HG03460 (cell line): ENCODE data around the gene CD28.
"Not testable (repeated sequence)": the region's sequence is repeated elsewhere in the genome, so short reads cannot be mapped to it uniquely, and the experiment has no call there.

Experiments used
- ATAC-seq: cut with Tn5 transposase; IDR thresholded peaks from one replicate; pipeline ENCODE4 v1.9.1; 2021; ENCODE audit not compliant: unreplicated experiment

CD28 gene

DNA sequence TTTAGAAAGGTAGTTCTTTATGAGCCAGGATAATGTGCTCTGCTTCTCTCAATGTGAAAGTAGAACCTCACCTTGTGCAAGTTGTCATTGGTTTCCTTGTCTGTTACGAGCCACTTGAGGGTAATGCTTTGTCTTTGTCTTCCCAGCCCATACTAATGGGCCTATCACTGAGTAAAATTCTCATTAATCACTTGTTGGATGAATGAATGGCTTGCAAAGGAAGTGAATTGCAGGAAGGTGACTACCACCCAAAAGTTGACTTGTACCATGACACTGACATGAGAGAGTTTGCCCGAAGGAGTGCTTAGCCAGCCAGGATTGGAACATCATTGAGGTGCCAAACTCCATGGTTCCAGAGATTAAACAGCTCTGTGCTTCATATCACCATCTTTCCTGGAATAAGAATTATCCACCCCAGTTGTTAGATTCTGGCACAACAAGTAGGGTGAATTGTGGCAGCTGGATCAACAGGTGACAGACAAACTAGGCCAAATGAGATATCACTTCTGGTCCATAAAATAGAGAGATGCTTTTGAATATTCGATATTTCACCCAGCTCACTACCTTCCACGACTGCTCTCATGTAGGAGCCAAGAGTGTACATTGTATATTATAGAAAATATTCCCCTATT lies 20.5 kb upstream of the CD28 start:
- ATAC-seq = no peak

DNA sequence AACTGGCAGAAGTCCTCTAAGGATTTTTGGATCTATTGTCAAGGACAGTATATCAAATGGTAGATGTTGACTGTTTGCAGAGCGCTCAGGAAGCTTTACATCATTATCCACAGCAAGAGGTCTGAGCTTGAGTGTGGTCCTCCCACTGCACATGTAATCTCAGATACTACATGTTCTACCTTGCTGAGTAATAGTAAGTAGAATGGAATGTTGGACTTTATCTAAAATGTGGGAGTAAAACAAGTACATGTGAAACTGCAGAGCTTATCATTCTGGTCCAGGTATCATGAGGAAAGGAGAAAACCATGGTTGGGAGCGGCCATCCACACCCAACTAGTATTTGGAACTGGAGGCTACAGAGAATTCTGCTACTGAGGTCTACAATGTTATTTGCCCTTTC lies 19.3 kb upstream of the CD28 start:
- ATAC-seq = no peak

DNA sequence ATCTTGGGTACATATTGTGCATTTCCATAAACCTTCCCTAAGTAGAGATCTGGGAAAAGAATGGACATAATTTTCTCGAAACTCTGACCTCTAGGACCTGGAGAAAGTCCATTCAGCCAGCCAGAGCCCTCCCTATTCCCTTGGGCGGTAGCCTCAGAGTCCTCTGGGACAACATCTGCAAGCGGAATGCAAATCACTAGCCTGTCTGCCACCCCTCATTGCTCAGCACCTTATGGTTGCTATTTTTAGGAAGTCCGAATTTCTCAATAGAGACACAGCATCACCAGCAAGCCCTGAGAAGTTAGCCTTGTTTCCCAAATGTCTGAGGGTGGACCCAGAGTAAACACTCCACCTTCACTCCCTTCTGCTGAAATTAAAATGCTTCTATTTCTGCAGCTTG lies 17.6 kb upstream of the CD28 start:
- peak; percentile 68 for ATAC-seq

DNA sequence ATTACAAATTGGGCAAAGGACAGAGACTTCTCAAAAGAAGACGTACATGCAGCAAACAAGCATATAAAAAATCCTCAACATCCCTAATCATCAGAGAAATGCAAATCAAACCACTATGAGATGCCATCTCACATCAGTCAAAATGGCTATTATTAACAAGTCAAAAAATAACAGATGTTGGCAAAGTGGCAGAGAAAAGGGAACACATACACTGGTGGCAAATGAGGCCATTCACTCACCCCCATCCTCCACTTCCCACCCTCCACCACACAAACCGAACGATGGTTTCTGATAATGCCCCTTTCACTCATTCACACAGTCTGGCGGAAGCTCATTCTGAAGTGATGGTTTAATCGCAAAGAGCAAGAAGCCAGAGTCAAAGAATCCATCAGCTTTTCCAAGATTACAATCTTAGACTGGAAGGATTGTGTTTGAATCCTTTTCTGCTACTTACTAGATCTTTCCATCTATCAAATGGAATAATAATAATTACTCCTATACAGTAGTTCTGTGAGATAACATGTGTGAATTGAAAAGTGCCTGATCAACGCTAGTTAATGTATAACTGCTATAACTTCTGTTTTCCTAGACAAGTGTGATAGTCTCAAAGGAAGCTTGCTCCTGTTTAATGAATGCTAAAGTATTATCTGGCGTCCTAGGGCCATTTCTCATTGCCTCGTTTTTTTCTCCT lies 16.9 kb upstream of the CD28 start:
- ATAC-seq = peak; percentile 58

DNA sequence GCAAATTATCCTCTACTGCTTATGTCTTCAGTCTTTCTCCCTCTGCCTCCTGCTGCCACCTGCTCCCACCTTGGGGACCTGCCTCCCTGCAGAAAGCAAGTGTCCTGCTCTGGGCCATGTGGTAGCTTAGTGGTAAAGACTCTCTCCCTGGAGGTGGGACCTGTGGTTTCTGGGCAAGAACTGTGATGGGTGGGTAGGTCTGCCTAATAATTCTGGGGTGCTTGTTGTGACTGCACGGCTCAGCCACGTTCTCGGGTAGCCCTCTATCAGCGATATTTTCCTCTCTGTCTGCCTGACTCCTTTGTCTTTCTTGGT lies 16.4 kb upstream of the CD28 start:
- ATAC-seq = no peak

DNA sequence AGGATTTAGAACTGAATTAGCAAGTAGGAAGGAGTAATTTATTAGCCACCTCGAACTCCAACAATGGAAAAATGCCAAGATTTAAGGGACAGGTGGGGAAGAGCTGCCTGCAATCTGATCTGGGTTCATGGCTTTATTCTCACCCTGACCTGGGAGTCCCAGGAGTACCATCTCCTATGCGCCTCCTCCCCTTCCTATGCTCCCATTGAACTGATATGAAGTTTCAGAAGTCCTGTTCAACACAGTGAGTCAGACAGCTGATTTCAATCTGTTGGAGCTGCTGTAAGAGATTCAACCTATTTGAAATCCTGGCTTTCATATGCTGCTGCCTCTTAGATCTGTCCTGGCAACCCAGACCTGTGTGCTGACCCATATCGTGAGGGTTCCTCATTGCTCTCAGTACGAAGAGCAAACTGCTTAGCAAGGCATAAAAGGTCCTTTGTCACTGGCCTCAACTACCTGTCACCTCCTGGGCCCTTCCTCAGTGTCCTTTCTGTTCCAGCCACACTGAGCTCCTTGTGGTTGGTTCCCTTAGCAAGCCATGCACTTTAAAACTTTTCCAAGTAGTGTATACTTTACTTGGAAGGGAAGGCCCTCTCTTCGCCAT lies 15.9 kb upstream of the CD28 start:
- no peak for ATAC-seq

DNA sequence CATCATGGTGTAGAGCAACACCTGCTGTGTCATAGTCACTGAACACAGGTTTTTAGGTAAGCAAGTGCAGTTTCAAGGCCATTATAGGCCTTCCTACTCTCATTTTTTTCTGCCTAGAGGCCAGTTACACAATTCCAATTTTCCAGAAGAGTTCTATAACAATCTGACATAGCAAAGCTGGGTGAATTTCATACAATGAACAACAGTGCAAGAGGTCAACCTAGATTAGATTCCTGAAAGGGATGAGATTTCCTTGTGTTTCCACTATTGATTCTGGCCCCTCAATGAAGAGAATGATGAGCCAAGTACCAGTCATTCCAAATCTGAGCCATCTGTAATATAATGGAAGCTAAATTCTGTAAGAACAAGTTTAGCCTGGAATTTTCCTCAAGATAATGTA lies 15.3 kb upstream of the CD28 start:
- no peak for ATAC-seq

DNA sequence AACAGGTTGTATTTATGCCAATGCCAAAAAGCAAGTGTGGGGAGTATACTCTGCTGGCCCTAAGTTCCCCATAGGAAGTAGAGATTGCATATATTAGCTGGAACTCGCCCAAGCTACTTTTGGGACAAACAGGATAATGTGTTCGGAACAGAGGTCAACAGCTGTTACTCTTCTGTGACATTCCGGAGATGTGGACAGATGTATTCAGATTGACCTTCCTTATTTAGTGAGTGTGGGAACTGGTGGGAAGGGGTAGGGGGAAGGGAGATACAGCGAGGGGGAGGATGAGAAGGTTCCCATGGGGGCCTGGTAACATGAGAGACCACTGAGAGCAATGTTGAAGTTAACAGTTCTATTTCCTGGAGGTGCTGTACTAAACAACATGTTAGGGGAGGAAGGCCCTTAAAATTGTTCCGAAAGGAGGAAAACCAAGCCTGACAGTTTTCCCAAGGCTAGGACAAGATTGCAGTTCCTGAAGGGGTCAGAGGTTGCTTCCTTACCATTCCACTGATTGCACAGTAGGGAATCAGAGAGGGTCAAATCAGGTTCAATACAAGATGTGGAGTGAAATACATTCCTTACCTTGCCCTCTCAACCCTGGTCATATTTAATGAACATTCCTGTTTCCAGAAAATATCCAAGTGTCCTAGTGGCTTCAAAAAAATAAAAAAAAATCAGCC lies 14.3 kb upstream of the CD28 start:
- ATAC-seq = no peak

DNA sequence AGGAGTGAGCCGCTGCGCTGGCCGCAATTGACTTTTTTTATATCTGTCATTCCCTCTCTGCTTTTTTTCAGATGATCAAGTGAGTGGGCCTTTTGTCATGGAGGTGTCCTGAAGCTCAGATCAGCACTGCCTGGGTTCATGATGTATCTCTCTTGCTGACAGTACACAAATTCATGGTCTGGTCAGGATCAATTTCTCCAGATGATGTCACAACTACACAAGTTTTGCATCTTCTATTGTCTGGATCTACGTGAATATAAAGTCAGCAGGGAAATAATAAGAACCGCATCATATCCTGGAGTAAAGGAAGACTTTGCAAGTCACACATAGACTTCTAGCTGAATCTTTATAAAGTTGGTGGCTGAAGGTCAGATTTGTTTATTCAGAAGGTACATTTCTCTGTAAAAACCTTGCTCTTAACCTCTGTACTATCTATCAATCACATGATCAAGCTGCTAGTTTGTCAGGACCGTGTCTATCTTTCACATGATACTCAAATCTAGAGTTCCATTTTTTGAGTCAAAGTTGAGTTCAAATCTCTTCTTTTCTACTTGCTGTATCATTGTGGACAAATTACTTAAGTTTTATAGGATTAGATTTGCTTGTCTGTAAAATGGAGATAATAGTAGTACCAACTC lies 13.1 kb upstream of the CD28 start:
- ATAC-seq = no peak

DNA sequence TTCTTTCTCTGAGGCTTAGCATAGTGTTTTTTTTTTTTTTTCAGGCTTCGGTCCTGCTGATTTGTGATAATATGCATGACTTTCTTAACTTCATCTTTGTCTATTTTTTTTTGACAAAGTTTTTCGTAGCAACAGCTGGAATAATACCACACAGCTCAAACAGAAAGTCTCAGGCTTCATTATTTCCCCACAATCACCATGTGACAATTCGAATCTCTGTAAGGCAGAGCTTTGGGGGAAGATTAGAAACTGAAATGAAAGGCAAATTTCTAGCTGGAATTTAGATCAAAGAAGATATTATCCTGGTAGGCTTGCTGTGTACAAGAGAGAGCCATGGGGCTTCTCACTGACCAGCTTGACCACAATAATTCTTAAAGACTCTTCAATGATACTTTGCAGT lies 12.2 kb upstream of the CD28 start:
- ATAC-seq = no peak

DNA sequence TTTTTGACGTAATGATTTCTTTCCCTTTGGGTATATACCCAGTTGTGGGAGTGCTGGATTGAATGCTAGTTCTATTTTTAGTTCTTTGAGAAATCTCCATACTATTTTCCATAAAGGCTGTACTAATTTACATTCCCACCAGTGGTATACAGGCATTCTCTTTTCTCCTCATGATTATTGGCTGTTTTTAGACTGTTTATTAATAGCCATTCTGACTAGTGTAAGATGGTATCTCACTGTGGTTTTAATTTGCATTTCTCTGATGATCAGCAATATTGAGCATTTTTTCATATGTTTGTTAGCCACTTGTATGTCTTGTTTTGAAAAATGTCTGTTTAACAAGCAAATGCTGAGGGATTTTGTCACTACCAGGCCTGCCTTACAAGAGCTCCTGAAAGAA lies 9.2 kb upstream of the CD28 start:
- ATAC-seq = no peak

DNA sequence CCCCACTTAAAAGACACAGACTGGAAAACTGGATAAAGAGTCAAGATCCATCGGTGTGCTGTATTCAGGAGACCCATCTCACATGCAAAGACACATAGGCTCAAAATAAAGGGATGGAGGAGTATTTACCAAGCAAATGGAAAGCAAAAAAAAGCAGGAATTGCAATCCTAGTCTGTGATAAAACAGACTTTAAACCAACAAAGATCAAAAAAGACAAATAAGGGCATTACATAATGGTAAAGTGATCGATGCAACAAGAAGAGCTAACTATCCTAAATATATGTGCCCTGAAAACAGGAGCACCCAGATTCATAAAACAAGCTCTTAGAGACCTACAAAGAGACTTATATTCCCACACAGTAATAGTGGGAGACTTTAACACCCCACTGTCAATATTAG lies 8.7 kb upstream of the CD28 start:
- ATAC-seq = not testable (repeated sequence)

DNA sequence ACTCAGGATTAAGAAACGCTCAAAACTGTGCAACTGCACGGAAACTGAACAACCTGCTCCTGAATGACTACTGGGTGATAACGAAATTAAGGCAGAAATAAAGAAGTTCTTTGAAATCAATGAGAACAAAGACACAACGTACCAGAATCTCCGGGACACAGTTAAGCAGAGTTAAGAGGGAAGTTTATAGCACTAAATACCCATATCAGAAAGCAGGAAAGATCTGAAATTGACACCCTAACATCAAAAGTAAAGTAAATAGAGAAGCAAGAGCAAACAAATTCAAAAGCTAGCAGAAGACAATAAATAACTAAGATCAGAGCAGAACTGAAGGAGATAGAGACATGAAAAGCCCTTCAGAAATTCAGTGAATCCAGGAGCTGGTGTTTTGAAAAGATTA lies 8.0 kb upstream of the CD28 start:
- not testable (repeated sequence) for ATAC-seq

DNA sequence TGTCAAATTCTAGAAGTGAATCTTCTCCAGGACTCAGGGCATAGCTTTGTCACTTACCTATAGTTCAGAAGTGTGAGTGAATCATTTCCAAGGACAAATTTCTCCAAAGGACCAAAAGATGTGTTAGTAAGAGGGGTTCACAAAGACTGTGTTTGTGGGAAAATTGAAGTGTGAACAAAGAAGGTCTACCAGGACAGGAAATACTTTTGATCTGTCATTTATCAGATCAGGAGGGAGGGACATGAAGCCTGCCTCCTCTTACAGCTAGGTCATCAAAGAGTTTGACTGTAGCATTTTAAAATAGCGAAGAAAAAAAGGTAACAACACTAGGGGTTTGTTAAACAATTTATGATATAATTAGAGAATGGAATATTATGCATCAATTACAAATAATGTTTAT lies 2.0 kb upstream of the CD28 start:
- no peak for ATAC-seq

DNA sequence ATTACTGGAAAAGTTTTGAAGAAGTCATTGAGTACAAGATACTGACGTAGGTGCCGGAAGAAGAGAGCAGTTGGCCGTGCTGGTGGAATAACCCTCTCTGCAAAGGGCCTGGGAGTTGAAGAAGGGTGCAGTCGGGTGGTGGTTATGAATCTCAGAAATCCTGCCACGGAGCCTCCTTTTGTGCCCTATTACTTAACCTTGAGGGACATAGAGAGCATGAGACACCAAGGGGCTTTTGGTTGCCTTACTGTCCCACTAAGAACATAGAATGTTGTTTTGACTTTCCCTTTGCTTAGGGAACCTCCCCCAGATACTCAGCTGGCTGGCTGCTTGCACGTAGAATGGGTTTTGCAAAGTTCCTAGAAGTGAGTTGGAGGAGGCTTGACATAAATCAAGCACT lies 1.3 kb upstream of the CD28 start:
- ATAC-seq = no peak

DNA sequence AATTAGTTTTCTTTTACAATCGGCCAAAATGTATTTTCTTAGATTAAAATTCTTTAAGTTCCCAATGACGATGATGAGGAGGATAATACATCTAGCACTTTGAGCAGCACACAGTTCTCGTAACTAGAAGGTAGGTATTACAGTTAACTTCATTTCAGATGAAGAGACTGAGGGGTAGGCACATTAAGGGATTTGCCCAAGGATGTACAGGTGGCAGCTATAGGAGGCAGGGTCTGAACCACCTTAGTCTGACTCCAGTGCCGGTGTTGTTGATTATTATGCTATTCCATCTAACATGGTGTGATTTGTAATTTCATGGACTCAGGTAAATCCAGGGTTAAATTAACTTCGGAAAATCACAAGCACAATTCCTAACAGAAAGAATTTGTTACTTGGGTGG lies 1.1 kb downstream of the CD28 start:
- no peak for ATAC-seq

DNA sequence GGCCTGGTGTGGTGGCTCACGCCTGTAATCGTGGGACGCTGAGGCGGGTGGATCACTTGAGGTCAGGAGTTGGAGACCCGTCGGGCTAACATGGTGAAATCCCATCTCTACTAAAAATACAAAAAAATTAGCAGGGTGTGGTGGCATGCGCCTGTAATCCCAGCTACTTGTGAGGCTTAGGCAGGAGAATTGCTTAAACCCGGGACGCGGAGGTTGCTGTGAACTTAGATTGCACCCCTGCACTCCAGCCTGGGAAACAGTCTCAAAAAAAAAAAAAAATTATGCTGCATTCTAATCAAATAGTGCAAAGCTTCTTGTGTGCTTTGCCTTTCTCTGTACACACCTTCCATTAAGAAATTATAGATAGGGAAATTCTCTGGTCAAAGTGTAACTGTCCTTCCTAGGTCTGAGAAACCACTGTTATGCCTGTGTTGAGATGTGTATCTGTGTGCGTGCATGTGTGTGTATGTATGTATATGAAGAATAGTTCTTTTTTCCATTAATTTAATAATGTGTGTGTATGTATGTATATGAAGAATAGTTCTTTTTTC lies 2.5 kb downstream of the CD28 start:
- ATAC-seq = no peak

DNA sequence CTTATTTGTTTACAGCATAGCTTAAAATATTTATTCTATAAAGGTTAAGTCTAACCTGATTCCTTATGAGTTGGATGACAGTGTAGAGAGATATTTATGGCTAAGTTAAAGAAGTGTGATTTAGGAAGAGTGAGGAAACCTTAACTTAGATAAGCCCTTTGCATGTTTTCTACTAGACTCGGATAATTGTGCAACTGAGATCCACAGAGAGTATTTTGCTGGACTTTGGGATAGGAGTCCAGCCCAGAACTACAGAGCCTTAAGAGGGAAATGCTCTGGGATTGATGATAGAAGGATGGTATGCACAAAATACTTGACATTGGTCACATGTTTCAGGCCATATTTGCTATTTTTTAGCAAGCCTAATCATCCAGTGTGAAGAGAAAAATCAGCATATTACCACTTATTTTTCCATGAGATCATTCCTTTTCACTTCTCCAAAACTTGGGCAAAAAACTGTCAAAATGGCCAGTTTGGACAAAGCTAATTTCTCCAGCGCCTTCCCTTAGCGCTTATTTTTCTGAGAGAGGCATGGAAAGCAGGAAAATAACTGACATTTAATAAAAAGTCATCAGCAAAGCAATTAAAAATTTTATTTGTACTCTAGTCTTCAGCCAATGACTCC lies 3.1 kb downstream of the CD28 start:
- no peak for ATAC-seq

DNA sequence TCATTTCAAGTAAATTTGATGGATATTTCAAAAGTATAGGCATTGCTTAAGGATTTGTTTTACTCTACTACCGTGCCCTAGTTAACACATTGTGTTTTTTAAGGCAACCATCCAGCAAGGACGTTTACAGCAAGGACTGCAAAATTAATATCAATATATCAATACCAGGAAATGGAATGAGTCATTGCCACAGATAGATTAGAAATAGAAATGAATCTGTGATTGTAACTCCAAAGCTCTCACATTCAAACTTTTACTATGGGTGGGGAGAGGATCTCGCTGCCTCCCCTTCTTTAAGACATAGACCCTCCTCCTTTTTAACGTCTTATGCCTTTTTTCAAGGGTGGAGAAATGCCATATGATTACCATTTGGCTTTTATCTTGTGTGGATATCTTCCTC lies 3.8 kb downstream of the CD28 start:
- no peak for ATAC-seq

DNA sequence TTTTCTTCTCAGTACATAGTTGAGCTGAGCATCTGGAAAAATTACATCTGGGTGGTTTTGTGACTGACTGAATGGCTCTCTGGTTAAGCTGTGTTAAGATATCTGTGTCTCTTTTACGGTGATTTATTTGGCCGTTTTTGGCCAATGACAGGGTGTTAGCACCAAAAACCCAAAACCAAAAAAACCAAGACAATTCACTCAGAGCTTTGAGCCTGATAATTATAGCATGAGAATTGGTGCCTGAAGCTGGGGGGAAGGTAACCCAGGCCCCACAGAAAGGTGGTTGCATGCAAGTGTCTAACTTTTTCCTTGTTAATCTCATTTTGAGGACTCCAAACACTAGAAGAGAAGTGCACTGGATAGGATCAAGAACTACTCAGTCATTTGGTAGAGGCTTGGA lies 4.5 kb downstream of the CD28 start:
- ATAC-seq = no peak

DNA sequence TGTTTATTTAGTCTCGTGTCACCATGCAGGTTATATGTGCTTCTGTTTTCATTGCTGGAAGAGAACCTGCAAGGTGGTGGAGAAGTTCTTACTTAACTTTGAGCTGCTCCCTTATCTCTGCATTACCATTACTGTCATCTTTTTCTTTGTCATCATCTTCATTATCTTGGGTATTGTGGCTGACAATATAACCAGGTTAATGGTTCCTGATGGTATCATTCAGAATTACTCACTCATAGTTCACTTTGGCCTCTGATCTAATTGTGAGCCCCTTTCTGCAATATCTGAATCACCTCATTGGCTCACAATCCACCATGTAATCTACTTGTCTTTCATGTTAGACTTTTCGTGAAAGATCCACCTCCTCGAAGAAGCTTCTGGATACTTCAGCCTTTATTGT lies 5.0 kb downstream of the CD28 start:
- ATAC-seq = no peak
